ENCODE measurements around the gene APOC3.

Gene APOC3

GRCh38 chr11:116836632-116836991 is 6.9 kb downstream of the APOC3 start:
- no peak overlapping the region for H3K4me3 ChIP-seq (ENCODE audit: low read length)
- no peak for DNase-seq (ENCODE audit: low read depth)
- TF ChIP-seq CTCF (conservative IDR thresholded peaks at IDR 0.05; ENCODE audit: low read length) = no peak

- no peak for TF ChIP-seq CTCF (conservative IDR thresholded peaks at IDR 0.05; ENCODE audit: low read length)
- DNase-seq (ENCODE audit: low read depth) = no peak
- no peak within 1 kb of the TSS for H3K4me3 ChIP-seq (ENCODE audit: low read length)
Measured at GRCh38 chr11:116837231-116838091, 7.8 kb downstream of the APOC3 start, which contains the start of gene APOA1. TSS of gene APOA1 (minus strand) at chr11:116837622. CDS start at chr11:116837387, 235 bp downstream.

GRCh38 chr11:116838321-116839084 is 8.8 kb downstream of the APOC3 start:
- H3K4me3 ChIP-seq (ENCODE audit: low read length) = no peak overlapping the region
- no peak for DNase-seq (ENCODE audit: low read depth)
- no peak for TF ChIP-seq CTCF (conservative IDR thresholded peaks at IDR 0.05; ENCODE audit: low read length)

GRCh38 chr11:116840224-116840745 is 10.6 kb downstream of the APOC3 start:
- TF ChIP-seq CTCF (conservative IDR thresholded peaks at IDR 0.05; ENCODE audit: low read length) = peak; percentile 48
- DNase-seq (ENCODE audit: low read depth) = peak; percentile 60
- no peak overlapping the region for H3K4me3 ChIP-seq (ENCODE audit: low read length)

- no peak for TF ChIP-seq CTCF (conservative IDR thresholded peaks at IDR 0.05; ENCODE audit: low read length)
Measured at GRCh38 chr11:116840746-116841296, 11.1 kb downstream of the APOC3 start.

GRCh38 chr11:116842117-116842516 is 12.4 kb downstream of the APOC3 start:
- no peak for TF ChIP-seq CTCF (conservative IDR thresholded peaks at IDR 0.05; ENCODE audit: low read length)
- no peak for DNase-seq (ENCODE audit: low read depth)
- H3K4me3 ChIP-seq (ENCODE audit: low read length) = no peak overlapping the region

More at GRCh38 chr11:116840746-116841296, 11.1 kb downstream of the APOC3 start:
- DNase-seq (ENCODE audit: low read depth) = no peak
- no peak overlapping the region for H3K4me3 ChIP-seq (ENCODE audit: low read length)
